HG02852 (cell line): ENCODE results near the gene TBC1D20.
"Not testable (repeated sequence)": the region's sequence is repeated elsewhere in the genome, so short reads cannot be mapped to it uniquely, and the experiment has no call there.

Source experiments
- ATAC-seq: cut with Tn5 transposase; IDR thresholded peaks from one replicate; pipeline ENCODE4 v1.9.1; 2021; ENCODE audit warnings: mild to moderate bottlenecking, moderate library complexity; ENCODE audit not compliant: unreplicated experiment

The TBC1D20 gene

GRCh38 chr20:476561-477249 is 14.4 kb upstream of the TBC1D20 start:
- not testable (repeated sequence) for ATAC-seq

GRCh38 chr20:475463-476357 is 13.4 kb upstream of the TBC1D20 start:
- ATAC-seq = no peak

DNA sequence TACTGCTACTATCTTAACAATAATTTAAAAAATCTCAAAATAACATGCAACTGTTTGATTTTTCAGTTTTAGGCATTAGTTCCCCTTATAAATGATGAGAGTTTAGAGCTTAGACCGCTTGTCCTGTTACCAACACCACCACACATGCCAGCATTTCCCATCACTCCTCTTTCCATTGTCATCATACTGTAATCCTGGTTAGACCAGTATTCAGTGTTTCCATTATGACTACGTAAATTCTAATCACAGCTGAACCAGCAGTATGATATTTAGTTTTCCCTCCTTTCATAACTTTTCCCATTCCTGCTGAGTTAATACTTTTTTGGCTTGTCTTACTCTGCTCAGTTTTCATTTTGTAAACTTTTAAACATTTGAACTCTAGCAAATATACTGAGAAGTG is 12.2 kb upstream of the TBC1D20 start:
- no peak for ATAC-seq

DNA sequence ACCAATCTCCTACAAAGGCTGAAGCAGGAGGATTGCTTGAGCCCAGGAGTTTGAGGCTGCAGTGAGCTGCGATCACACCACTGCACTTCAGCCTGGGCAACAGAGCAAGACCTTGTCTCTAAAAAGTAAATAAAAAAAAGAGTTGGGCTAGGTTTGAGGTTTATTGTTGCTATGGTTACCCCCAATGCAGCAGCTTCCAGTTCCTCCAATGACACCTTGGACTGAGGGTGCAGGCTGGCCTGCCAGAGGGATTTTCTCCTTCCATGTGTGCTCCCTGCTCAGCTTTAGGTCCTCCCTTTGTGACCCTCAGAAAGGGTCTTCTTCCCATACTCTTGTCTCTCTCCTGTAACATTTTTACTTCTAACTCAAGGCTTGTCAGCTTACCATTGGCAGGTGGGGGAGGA is 10.6 kb upstream of the TBC1D20 start:
- no peak for ATAC-seq

DNA sequence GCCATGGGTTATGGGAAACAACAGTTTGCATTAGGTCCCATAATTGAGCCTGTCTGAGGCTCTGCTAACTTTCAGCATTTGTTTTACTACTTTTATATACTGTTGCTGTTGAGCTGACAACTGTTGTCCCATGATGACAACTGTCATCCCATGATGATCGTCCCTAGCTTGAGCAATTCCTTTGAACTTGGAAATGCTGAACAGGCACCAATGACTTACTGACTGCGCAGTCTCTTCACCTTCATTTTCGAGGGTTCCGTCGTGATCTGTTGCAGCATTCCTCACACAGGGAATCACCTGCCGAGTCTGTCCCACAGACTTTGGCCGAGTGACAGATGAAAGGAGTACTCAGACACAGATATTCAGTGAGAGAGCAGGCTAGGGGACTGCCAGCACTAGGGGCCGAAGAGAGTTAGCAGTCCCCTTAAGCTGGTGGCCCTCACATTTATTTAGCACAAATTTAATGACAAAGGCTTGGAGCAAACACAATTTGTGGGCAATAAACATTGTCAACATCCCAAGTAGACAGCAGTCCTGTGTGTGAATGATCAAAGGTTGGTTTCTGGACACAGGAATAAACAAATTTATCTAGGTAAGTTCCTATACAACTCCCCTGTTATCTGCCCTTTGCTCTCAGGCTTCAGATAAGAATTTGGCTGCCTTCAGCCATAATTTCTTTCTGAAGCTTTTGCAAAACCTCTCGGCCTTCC is 10.0 kb upstream of the TBC1D20 start:
- ATAC-seq = no peak

GRCh38 chr20:469746-470490 is 7.6 kb upstream of the TBC1D20 start:
- no peak for ATAC-seq

DNA sequence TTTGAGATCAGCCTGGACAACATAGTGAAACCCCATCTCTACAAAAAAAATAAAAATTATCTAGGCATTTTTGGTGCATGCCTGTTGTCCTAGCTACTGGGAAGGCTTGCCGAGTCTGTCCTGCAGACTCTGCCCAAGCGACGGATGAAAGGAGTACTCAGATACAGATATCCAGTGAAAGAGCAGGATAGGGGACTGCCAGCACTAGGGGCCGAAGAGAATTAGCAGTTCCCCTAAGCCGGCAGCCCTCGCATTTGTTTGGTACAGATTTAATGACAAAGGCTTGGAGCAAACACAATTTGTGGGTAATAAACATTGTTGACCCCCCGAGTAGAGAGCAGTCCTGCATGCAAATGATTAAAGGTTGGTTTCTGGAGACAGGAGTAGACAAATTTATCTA is 5.4 kb upstream of the TBC1D20 start:
- ATAC-seq = no peak

DNA sequence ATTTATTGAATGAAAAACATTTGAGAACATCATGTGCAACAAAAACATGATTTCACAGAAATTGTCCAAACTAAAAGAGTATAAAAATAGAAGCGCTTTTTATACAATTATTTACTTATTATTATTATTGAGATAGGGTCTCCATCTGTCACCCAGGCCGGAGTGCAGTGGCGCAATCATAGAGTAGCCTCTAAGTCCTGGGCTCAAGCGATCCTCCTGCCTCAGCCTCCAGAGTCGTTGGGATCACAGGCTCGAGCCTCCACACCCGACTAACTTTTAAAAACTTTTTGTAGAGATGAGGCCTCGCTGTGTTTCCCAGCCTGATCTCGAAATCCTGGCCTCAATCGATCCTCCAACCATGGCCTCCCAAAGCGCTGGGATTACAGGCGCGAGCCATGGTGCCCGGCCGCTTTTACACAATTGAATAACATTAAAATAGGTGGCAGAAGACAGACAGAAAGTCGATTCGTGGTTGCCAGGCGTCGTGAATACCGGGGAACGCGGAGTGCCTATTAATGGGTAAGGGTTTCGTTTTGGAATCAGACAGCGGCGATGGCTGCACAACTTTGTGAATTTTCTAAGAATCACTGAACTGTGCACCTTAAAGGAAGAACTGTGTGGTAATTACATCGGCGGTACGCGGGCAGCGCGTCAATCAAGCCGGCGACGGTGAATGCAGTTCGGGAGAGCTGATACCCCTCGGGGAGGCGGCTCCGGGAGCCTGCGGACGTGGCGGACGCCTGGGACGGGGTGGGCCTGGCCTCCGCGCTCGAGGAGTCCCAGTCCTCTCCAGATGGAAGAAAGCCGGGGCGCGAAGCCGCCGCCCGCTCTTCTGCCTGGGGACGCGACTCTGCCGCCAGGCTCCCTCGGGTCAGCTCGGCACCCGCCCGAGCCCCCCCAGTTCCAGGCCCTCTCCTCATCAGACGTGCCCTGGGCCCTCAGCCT is 807 bp downstream of the TBC1D20 start:
- ATAC-seq = peak; percentile 36

DNA sequence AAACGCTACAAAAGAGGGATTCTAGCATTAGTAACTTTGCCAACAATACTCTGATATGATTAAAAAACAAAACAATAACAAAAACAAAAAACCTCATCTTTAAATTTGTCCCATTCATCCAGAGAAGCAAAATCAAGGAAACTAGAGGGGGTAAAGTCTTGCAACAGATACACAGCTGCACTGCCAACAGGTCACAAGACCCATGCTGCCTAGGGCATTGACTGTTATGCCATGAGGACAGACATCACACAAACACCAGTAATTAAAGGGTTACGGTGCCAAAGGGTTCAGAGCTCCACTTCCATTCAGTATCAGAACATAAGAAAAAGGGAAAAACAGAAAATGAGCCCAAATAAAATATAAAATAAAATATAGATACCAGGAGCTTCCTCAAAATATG is 1.6 kb downstream of the TBC1D20 start:
- ATAC-seq = no peak

GRCh38 chr20:460180-460579 is 2.2 kb downstream of the TBC1D20 start:
- ATAC-seq = no peak

- no peak for ATAC-seq
These were observed 3.6 kb downstream of the TBC1D20 start for GRCh38 chr20:458776-459175.

DNA sequence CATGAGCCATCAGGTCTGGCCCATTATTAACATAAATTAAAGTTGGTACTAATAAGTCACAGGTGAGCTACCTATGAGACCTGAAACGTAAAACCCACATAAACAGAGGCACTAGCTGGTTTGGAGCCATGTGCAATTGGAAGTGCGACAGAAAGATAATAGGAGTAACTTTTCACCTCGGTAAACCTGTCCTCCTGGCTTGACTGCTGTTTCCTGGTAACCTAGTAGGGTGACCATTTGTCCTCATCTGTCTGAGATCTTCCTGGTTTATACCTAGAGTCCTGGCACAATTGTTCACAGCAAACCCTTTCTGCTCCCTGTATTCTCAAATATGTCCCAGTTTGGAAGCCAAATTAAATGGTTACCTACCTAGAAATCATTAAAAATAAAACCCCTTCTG is 7.4 kb downstream of the TBC1D20 start:
- ATAC-seq = no peak

GRCh38 chr20:452021-452420 is 10.3 kb downstream of the TBC1D20 start:
- not testable (repeated sequence) for ATAC-seq

- ATAC-seq = no peak
These were observed 16.6 kb downstream of the TBC1D20 start for GRCh38 chr20:445514-446336.

DNA sequence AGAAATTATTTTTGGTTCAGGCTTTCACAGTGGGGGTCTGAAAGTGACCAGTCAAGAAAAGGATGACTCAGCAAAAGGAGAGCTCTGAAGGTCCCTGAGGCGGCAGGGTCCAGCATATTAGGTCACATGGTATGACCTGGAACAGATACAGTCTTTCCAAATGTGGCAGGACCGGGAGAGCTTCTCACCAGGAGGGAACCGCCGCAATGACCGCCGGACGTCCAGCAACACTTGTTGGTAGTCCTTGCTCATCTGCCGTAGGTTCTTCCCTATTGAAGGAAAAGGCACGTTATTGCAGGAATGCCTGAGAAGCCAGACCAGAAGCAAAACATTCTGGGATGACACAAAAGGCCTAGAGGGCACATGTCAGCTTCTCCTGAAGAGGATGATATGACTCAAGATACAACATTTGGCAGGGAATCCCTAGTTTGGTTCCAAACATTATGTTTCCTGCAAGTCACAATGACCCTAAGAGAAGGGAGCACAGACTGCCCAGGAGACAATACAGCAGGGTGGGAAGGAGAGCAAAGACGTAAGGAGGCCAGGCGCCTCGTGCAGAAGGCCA is 17.4 kb downstream of the TBC1D20 start:
- ATAC-seq = no peak

- ATAC-seq = no peak
These were observed 18.2 kb downstream of the TBC1D20 start for GRCh38 chr20:444117-444516.

GRCh38 chr20:443223-443775 is 19.0 kb downstream of the TBC1D20 start:
- no peak for ATAC-seq

GRCh38 chr20:440636-441035 is 21.7 kb downstream of the TBC1D20 start:
- no peak for ATAC-seq
